NCI-H2171 treated with DMSO at 0.1 percent for 48 hours (cell line): ENCODE data around the gene EPB42.
"Not testable (repeated sequence)": the region's sequence is repeated elsewhere in the genome, so short reads cannot be mapped to it uniquely, and the experiment has no call there.

Experiments used
- DNase-seq: peaks from one replicate; lab custom pipeline; 2025; lab: John Stamatoyannopoulos, UW

EPB42 gene

GRCh38 chr15:43212299-43212698, 8.5 kb downstream of the EPB42 start:
- peak; percentile 8 for DNase-seq

- DNase-seq: no peak
These were observed 9.5 kb downstream of the EPB42 start for GRCh38 chr15:43211224-43211735.

DNA sequence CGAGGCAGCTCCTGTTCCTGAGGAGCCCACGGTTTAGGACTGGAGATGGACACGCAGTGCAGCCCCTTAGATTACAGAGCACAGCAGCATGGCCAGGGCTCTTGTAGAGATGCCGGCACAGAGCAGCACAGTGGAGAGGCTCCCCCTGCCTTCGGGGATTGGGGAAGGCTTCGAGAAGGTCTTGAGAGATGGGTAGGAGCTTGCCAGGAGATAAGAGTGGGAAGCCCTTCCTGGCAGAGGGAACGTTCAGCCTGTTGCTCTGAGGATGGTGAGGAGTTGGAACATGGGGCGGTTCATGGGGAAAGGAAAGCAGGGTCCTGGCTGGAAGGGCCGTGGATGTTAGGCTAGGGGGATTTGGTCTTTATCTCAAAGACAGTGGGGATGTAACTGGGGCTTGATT, 10.0 kb downstream of the EPB42 start:
- DNase-seq: no peak

GRCh38 chr15:43210172-43210745, 10.6 kb downstream of the EPB42 start:
- DNase-seq: no peak

- no peak for DNase-seq
These were observed 11.6 kb downstream of the EPB42 start for GRCh38 chr15:43209059-43209824.

DNA sequence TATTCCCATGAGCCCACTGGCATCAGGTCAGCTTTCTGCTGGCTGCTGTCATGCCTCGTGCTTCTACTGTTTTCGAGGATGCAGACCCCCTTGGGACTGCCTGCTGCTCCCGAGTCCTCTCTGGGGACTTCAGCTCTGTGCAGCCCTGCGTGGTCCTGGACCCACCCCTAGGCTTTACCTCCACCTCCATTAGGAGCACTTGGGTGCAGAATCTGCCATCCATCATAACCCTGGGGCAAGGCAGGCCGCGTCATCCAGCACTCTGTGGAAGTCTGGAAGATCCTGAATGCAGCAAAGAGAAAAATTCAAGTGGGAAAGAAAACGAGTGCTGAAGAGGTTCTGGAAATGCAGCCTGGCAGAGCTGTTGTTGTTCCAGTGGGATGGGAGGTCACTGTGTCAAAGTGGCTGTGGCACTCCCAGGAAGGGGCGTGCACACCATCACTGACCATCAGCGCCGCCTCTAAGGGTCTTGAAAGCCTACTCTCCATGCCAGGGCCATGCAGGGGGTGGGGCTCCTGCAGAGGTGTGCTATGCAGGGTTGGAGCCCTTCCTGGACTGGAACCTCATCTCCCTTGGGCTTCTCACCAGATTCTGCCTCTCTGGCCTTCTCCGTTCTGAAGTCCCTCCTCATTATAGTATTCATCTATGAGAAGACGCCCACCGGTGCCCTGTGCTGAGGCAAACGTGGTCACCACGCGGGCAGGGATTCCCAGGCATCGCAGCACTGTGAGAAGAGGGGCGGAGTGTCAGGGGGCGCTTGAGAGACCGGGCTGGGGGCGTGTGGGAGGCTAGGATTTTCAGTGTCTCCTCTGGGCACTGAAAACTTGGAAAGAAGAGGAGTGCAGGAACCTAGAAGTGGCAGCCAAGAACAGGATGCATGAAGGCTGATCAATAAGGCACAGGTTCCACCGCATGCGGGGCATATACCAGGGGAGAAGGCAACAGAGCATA, 12.5 kb downstream of the EPB42 start:
- DNase-seq: no peak

DNA sequence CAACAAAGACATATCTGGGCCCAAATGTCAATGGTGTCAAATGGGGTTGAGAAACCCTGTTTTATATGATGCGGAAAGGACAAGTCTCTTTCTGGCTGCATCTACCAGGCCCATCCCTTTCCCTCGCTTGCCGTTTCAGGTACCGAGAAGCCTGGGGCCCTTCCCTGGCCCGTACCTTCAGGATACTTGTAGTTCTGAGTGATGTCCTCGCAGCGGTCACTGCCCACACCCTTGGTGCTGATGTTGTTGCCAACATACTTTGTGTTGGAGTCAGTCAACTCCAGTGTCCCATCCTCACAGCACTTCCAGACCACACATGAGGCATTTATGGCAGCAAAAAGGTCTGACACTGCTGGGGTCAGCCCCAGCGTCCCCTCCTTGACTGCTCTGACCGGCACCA, 13.8 kb downstream of the EPB42 start:
- no peak for DNase-seq

DNA sequence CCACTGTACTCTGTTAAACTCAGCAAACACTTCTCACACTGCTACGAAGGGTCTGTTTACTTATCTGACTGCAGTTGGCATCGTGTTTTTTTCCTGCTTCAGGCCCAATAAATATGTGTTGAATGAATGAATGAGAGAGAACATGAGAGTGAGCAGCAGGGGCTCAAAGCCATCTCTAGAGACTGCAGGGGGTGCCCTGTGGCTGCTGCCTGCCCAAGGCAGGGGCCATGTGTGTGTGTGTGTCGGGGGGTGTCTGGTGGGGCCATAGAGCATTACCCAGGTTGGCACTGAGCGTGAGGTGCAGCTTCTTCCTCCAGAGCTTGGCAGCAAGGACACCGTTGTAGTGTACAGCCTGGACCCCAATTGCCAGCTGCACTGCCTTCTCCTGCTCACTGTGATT, 14.8 kb downstream of the EPB42 start:
- no peak for DNase-seq

- DNase-seq: peak; percentile 5
These were observed 16.6 kb downstream of the EPB42 start for GRCh38 chr15:43204016-43204901.

DNA sequence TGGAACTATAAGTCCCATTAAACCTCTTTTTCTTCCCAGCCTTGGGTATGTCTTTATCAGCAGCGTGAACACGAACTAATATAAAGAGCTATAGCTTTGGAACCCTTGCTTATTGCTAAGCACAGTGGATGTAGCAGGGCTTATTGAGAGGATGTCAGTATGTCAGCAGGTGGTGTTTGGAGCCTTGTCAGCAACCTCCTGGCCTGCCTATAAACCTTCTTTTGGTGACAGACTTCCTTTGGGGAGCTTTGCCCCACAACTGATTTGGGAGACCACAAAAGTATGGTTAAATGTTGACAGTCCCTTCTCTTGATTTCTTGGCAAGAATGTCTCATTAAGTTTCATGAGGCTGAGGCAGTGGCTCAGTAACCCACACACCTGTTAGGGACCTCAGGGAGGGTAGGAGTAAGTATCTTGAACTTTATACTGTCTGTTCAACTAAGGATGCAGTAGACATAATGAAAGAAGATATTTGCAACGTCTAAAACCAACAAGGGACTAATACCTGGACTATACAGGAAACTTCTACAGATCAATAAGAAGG, 20.8 kb downstream of the EPB42 start:
- DNase-seq: no peak

DNA sequence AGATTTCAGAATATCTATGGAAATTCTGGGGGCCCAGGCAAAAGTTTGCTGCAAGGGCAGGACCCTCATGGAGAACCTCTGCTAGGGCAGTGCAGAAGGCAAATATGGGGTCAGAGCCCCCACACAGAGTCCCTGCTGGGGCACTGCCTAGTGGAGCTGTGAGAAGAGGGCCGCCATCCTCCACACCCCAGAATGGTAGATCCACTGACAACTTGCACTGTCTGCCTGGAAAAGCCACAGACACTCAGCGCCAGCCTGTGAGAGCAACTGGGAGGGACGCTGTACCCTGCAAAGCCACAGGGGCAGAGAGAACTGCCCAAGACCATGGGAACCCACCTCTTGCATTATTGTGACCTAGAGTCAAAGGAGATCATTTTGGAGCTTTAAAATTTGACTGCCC, 21.8 kb downstream of the EPB42 start:
- no peak for DNase-seq

- DNase-seq: not testable (repeated sequence)
These were observed 22.3 kb downstream of the EPB42 start for GRCh38 chr15:43198556-43198955.

DNA sequence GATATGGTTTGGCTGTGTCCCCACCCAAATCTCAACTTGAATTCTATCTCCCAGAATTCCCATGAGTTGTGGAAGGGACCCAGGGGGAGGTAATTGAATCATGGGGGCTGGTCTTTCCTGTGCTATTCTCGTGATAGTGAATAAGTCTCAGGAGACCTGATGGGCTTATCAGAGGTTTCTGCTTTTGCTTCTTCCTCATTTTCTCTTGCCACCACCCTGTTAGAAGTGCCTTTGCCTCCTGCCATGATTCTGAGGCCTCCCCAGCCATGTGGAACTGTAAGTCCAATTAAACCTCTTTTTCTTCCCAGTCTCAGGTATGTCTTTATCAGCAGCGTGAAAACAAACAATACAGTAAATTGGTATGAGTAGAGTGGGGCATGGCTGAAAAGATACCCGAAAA, 23.0 kb downstream of the EPB42 start:
- DNase-seq: not testable (repeated sequence)

GRCh38 chr15:43196760-43197548, 23.9 kb downstream of the EPB42 start:
- no peak for DNase-seq

GRCh38 chr15:43194795-43195194, 26.0 kb downstream of the EPB42 start:
- no peak for DNase-seq

DNA sequence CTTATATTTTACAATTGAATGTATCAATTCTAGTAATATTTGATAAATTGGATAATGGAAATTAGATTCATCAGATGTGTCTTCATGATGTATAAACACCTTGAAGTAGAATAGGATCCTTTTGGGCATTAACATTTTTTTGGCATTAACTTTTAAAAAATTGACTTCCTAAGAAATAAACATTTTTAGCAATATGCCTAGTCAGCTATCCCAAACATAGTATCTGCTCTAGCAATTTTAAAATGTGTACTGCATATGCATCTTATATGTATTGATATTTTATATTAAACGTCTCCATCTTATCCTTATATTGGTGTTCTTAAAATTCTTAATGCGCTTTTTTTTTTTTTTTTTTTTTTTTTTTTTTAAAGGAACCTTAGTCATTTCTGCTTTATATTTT, 27.1 kb downstream of the EPB42 start:
- DNase-seq: no peak

DNA sequence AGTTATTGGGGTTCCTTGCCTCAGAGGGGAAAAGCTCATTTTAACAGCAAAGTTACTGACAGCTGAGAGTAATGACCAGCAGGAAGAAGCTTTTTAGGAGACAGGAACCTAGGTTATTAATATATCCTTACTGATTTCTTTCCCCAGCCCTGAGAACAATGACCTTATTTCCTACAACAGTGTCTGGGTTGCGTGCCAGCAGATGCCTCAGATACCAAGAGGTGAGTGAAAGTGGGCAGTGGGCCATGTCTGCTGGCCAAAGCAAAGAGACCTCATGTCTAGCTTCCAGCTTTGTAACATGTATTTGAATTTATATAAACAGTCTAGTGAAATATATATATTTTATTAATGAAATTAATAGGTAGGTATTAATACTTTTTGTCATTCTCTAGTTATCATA, 30.6 kb downstream of the EPB42 start:
- DNase-seq: no peak

GRCh38 chr15:43189296-43189695, 31.5 kb downstream of the EPB42 start:
- no peak for DNase-seq

- DNase-seq: peak; percentile 31
These were observed 33.2 kb downstream of the EPB42 start for GRCh38 chr15:43187544-43188155.

GRCh38 chr15:43186003-43186353, 34.8 kb downstream of the EPB42 start:
- DNase-seq: no peak
